HG03571 (cell line): Measurements from ENCODE around the gene SPIN2B.

Experiments used
- ATAC-seq: cut with Tn5 transposase; IDR thresholded peaks from one replicate; pipeline ENCODE4 v1.9.1; 2021; ENCODE audit not compliant: unreplicated experiment

Gene SPIN2B

GRCh38 chrX:57074458-57074857 is 46.9 kb downstream of the SPIN2B start:
- ATAC-seq, result no peak

GRCh38 chrX:57070185-57070984 is 51.0 kb downstream of the SPIN2B start:
- no peak for ATAC-seq
